ENCODE measurements around the gene KAT2A.

GRCh38 chr17:42072323-42073187 is 48.6 kb downstream of the KAT2A start:
- TF ChIP-seq, protein P1, sequence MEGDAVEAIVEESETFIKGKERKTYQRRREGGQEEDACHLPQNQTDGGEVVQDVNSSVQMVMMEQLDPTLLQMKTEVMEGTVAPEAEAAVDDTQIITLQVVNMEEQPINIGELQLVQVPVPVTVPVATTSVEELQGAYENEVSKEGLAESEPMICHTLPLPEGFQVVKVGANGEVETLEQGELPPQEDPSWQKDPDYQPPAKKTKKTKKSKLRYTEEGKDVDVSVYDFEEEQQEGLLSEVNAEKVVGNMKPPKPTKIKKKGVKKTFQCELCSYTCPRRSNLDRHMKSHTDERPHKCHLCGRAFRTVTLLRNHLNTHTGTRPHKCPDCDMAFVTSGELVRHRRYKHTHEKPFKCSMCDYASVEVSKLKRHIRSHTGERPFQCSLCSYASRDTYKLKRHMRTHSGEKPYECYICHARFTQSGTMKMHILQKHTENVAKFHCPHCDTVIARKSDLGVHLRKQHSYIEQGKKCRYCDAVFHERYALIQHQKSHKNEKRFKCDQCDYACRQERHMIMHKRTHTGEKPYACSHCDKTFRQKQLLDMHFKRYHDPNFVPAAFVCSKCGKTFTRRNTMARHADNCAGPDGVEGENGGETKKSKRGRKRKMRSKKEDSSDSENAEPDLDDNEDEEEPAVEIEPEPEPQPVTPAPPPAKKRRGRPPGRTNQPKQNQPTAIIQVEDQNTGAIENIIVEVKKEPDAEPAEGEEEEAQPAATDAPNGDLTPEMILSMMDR (IDR thresholded peaks at IDR 0.05) = no peak
- TF ChIP-seq POLR2A (IDR thresholded peaks at IDR 0.05) = no peak
